PC-3 (cell line): ENCODE data around the gene USP14. TPM values are rescaled to one million over a fixed set of nuclear protein-coding genes. Genes with fewer than 3 reads are reported as not detected.

ENCODE experiments used
- ATAC-seq: fragments of 200-7000 bp; cut with Tn5 transposase; 2 replicates; pipeline ENCODE4 v1.9.1; 2020; ENCODE audit warnings: mild to moderate bottlenecking, moderate library complexity
- BruUV-seq: library from RNA; stranded (reverse); fragments of 400-500 nt; replicated peaks from 2 replicates; lab custom pipeline; 2021; lab: Mats Ljungman, UMichigan
- CTCF ChIA-PET: fragments of 300-600 bp; sonication (Branson Sonifier 250); formaldehyde crosslinking; loops from one replicate; lab custom pipeline; 2022; ENCODE audit warnings: antibody characterized with exemption; lab: Charles Lee
- POLR2A ChIA-PET: fragments of 300-600 bp; sonication (Branson Sonifier 250); formaldehyde crosslinking; loops from one replicate; lab custom pipeline; 2022; ENCODE audit warnings: antibody characterized with exemption; ENCODE audit not compliant: unreplicated experiment; lab: Charles Lee
- DNase-seq: peaks from one replicate; pipeline ENCODE4 v3.0.0-alpha.2; 2015
- H2AFZ ChIP-seq: fragments of 300-600 bp; sonication (generic); 2 replicates; pipeline ENCODE4 v1.6.0; 2016; ENCODE audit warnings: antibody characterized with exemption, low read length
- H3F3A ChIP-seq: fragments of 300-600 bp; sonication (generic); one replicate; pipeline ENCODE4 v1.6.0; 2017; ENCODE audit warnings: antibody characterized with exemption, low read length, control low read depth, mild to moderate bottlenecking; ENCODE audit not compliant: unreplicated experiment
- H3K27ac ChIP-seq: fragments of 300-600 bp; sonication (generic); 2 replicates; pipeline ENCODE4 v1.5.1; 2016; ENCODE audit warnings: mild to moderate bottlenecking, low read length
- H3K27me3 ChIP-seq: fragments of 300-600 bp; sonication (generic); 2 replicates; pipeline ENCODE4 v1.6.1; 2016; ENCODE audit warnings: low read length, mixed read lengths
- H3K36me3 ChIP-seq: fragments of 300-600 bp; sonication (generic); 2 replicates; pipeline ENCODE4 v1.6.1; 2016; ENCODE audit warnings: low read depth, mixed run types, low read length, mixed read lengths
- H3K4me1 ChIP-seq: fragments of 300-600 bp; sonication (generic); 2 replicates; pipeline ENCODE4 v1.5.1; 2016; ENCODE audit warnings: low read length; ENCODE audit not compliant: insufficient read depth
- H3K4me2 ChIP-seq: fragments of 300-600 bp; sonication (generic); 2 replicates; pipeline ENCODE4 v1.6.0; 2016; ENCODE audit warnings: low read length
- H3K4me3 ChIP-seq: fragments of 300-600 bp; sonication (generic); 2 replicates; pipeline ENCODE4 v1.5.1; 2016; ENCODE audit warnings: mild to moderate bottlenecking, low read length, mixed read lengths
- H3K79me2 ChIP-seq: fragments of 300-600 bp; sonication (generic); 2 replicates; pipeline ENCODE4 v1.6.1; 2017; ENCODE audit warnings: low read length, mixed read lengths
- H3K9ac ChIP-seq: fragments of 300-600 bp; sonication (generic); 2 replicates; pipeline ENCODE4 v1.6.0; 2016; ENCODE audit warnings: mild to moderate bottlenecking, low read length
- H3K9me2 ChIP-seq: fragments of 300-600 bp; sonication (generic); replicated peaks from 2 replicates; pipeline ENCODE4 v1.6.1; 2016; ENCODE audit warnings: mixed run types, low read length, mixed read lengths
- H3K9me3 ChIP-seq: fragments of 300-600 bp; sonication (generic); 2 replicates; pipeline ENCODE4 v1.6.1; 2016; ENCODE audit warnings: low read length, mixed read lengths
- H4K20me1 ChIP-seq: fragments of 300-600 bp; sonication (generic); 2 replicates; pipeline ENCODE4 v1.6.1; 2016; ENCODE audit warnings: low read length, mixed read lengths
- EZH2 ChIP-seq: fragments of 300-600 bp; sonication (generic); IDR thresholded peaks from one replicate; pipeline ENCODE4 v1.6.1; 2017; ENCODE audit warnings: antibody characterized with exemption, mild to moderate bottlenecking, low read length; ENCODE audit not compliant: unreplicated experiment
- EZH2phosphoT487 ChIP-seq: fragments of 300-600 bp; sonication (generic); IDR thresholded peaks from 2 replicates; pipeline ENCODE4 v1.6.1; 2018; ENCODE audit warnings: mild to moderate bottlenecking, antibody characterized with exemption, low read length, borderline replicate concordance
- intact Hi-C: fragments of 100-400 bp; cut with micrococcal nuclease; formaldehyde crosslinking; loops from 2 replicates; pipeline ENCODE4 v1.9.0; 2023
- total RNA-seq: library from RNA; depleted of rRNA; stranded (reverse); fragments of >200 nt; gene quantifications from 2 replicates; pipeline ENCODE4 v1.2.3, GENCODE V29; 2014
- TF ChIP-seq, protein P1 (sequence below): fragments of 300-600 bp; sonication (generic); conservative IDR thresholded peaks from 2 replicates; pipeline ENCODE4 v1.5.1; 2017; ENCODE audit warnings: antibody characterized with exemption, low read depth, mild to moderate bottlenecking, low read length

Gene USP14
- total RNA-seq, 1 experiment from 2014 or later: 30.7 TPM

DNA sequence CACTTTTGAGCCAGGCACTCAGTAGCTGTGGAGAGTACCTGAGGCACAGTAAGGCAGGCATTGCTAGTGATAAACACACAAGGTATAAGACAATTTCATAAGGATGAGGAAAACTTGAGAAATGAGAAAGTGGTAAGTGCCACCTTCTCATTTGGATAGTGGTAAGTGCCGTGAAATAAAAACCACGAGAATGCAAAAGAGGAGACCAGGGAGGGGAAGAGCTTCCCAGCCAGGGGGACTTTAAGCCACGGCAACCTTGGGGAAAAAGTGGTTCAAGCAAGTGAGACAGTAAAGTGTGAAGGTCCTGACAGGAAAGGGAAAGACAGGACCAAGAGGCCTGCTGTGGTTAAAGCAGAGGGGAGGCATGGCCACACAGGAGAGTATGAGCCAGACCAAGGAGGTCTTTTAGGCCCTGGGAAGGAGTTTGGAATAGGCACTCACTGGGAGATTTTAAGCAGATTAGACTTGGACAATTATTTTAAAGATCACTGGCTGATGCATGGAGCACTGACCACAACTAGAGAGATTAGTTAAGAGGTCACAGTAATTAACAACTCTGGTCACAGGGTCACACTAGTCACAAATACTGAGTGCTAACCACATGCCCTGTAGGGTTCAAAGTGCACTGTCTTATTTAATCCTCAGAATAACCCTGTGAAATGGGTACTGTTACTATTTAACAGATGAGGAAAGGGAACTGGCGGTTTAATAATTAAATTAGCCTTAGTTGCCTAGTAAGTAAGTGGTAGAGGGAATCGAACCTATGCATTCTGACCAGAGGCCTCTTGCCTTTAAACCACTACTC is 59.4 kb downstream of the USP14 start:
- H3K79me2 ChIP-seq: no peaks in the 10 kb centered on the region
- TF ChIP-seq, protein P1, sequence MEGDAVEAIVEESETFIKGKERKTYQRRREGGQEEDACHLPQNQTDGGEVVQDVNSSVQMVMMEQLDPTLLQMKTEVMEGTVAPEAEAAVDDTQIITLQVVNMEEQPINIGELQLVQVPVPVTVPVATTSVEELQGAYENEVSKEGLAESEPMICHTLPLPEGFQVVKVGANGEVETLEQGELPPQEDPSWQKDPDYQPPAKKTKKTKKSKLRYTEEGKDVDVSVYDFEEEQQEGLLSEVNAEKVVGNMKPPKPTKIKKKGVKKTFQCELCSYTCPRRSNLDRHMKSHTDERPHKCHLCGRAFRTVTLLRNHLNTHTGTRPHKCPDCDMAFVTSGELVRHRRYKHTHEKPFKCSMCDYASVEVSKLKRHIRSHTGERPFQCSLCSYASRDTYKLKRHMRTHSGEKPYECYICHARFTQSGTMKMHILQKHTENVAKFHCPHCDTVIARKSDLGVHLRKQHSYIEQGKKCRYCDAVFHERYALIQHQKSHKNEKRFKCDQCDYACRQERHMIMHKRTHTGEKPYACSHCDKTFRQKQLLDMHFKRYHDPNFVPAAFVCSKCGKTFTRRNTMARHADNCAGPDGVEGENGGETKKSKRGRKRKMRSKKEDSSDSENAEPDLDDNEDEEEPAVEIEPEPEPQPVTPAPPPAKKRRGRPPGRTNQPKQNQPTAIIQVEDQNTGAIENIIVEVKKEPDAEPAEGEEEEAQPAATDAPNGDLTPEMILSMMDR: no peak
- TF ChIP-seq EZH2phosphoT487: no peak
- no peak for TF ChIP-seq EZH2
- ATAC-seq: no peak
- no peak overlapping the region for H2AFZ ChIP-seq
- BruUV-seq: no TSS peak
- DNase-seq: no peak
- H3K27me3 ChIP-seq: no peaks in the 10 kb centered on the region
- CTCF ChIA-PET: no interaction called here
- intact Hi-C loops: no loop called here
- POLR2A ChIA-PET: no interaction called here
- H3K4me1 ChIP-seq: no peaks in the 10 kb centered on the region
- H3F3A ChIP-seq: no peaks in the 10 kb centered on the region
- no peak overlapping the region for H3K27ac ChIP-seq
- H3K9ac ChIP-seq: no peak overlapping the region
- H3K4me2 ChIP-seq: no peak overlapping the region
- peaks cover 6% of the 10 kb centered on the region; the same call in 1 of the 2 replicates for H3K9me3 ChIP-seq
- H3K9me2 ChIP-seq: no peaks in the 10 kb centered on the region
- no peaks in the 10 kb centered on the region for H4K20me1 ChIP-seq
- no peak overlapping the region for H3K4me3 ChIP-seq
- H3K36me3 ChIP-seq: peaks cover 69% of the 10 kb centered on the region

DNA sequence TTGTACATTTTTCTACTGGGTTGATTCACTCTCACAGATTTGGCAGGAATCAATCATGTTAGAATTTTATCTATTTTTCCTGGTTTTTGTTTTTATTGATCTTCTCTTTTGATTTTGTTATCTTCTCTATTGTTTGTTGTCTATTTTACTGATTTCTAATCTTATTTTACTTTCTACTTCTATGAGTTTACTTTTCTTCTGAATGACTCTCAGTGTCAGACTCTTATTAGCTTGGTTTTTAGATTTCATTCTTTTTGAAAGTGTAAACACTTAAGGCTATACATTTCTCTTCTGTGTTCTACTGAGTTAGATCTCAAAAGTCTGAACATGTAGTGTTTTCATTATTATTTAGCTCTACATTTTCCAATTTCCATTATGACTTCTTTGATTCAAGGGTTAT is 62.4 kb downstream of the USP14 start:
- intact Hi-C loops: no loop called here
- no peak overlapping the region for H3K9ac ChIP-seq
- ATAC-seq (no peak), DNase-seq (no peak)
- ChIA-PET POLR2A (no interaction called here), CTCF (no interaction called here)
- H2AFZ ChIP-seq: no peak overlapping the region
- no peaks in the 10 kb centered on the region for H3K79me2 ChIP-seq
- BruUV-seq: no TSS peak
- H3K27me3 ChIP-seq: no peaks in the 10 kb centered on the region
- H3K9me2 ChIP-seq: no peaks in the 10 kb centered on the region
- H3K4me3 ChIP-seq: no peak overlapping the region
- H3K27ac ChIP-seq: no peak overlapping the region
- no peak overlapping the region for H3K4me2 ChIP-seq
- H3F3A ChIP-seq: no peaks in the 10 kb centered on the region
- no peaks in the 10 kb centered on the region for H4K20me1 ChIP-seq
- peaks cover 6% of the 10 kb centered on the region; the same call in 1 of the 2 replicates for H3K9me3 ChIP-seq
- TF ChIP-seq EZH2phosphoT487 (no peak), EZH2 (no peak)
- TF ChIP-seq, protein P1: no peak
- H3K4me1 ChIP-seq: no peaks in the 10 kb centered on the region
- H3K36me3 ChIP-seq: peaks cover 65% of the 10 kb centered on the region

DNA sequence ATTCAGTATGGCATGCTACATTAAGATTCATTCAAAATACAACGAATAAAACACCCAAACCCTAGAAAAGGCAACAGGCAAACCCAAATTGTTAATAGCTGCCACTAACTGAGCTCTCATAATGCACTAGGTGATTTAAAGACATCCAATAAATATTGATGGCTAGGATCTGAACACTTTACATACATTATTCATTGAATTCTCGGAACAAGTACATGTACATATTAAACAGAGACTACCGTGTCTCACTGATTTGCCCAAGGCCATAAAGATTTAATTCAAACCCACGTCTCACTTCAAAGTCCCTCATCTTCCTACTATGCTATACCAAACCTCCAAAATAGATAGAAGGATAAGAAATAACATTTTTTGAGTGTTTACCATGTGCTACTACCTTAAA is 67.4 kb downstream of the USP14 start:
- no peak overlapping the region for H3K27ac ChIP-seq
- POLR2A ChIA-PET: no interaction called here
- ATAC-seq (no peak), DNase-seq (no peak)
- no peaks in the 10 kb centered on the region for H3F3A ChIP-seq
- H3K36me3 ChIP-seq: peaks cover 29% of the 10 kb centered on the region
- intact Hi-C loops: no loop called here
- no peak overlapping the region for H3K4me2 ChIP-seq
- CTCF ChIA-PET: no interaction called here
- no peaks in the 10 kb centered on the region for H3K79me2 ChIP-seq
- no peak for TF ChIP-seq EZH2
- H3K9ac ChIP-seq: no peak overlapping the region
- no TSS peak for BruUV-seq
- no peaks in the 10 kb centered on the region for H4K20me1 ChIP-seq
- no peaks in the 10 kb centered on the region for H3K9me3 ChIP-seq
- no peaks in the 10 kb centered on the region for H3K27me3 ChIP-seq
- no peak overlapping the region for H2AFZ ChIP-seq
- H3K4me1 ChIP-seq: no peaks in the 10 kb centered on the region
- H3K9me2 ChIP-seq: no peaks in the 10 kb centered on the region
- H3K4me3 ChIP-seq: no peak overlapping the region
